Activated CD8-positive, alpha-beta T cell treated with anti-CD3 and anti-CD28 coated beads, Interleukin-2, amount 10 ng/mL, durations not matched to agents 7 days and 5 days (primary cell): Measurements from ENCODE around the gene SLC23A1. TPM values are rescaled to one million over a fixed set of nuclear protein-coding genes. Genes with fewer than 3 reads are reported as not detected.

Source experiments
- ATAC-seq: fragments of 150-1000 bp; cut with Tn5 transposase; one replicate; pipeline ENCODE4 v1.10.0; 2021; ENCODE audit warnings: moderate library complexity
- CTCF ChIA-PET: fragments of 350-600 bp; sonication (Branson Sonifier 250); formaldehyde crosslinking; loops from one replicate; lab custom pipeline; 2021; ENCODE audit warnings: antibody characterized with exemption; lab: Charles Lee
- POLR2A ChIA-PET: fragments of 350-600 bp; sonication (Branson Sonifier 250); formaldehyde crosslinking; loops from one replicate; lab custom pipeline; 2021; ENCODE audit warnings: antibody characterized with exemption; lab: Charles Lee
- DNase-seq: peaks from one replicate; pipeline ENCODE4 v3.0.0-alpha.2; 2020
- H3K27ac Mint-ChIP-seq: one replicate; pipeline ENCODE4 v1.8.0; 2021; ENCODE audit warnings: mild to moderate bottlenecking, mixed read lengths
- H3K27me3 Mint-ChIP-seq: one replicate; pipeline ENCODE4 v1.8.0; 2021; ENCODE audit warnings: low read depth, mixed read lengths
- H3K36me3 Mint-ChIP-seq: one replicate; pipeline ENCODE4 v1.8.0; 2021; ENCODE audit warnings: low read depth, mixed read lengths
- H3K4me1 Mint-ChIP-seq: one replicate; pipeline ENCODE4 v1.8.0; 2021; ENCODE audit warnings: low read depth, mixed read lengths
- H3K4me3 Mint-ChIP-seq: one replicate; pipeline ENCODE4 v1.8.0; 2021; ENCODE audit warnings: mild to moderate bottlenecking, mixed read lengths
- H3K9me3 Mint-ChIP-seq: one replicate; pipeline ENCODE4 v1.8.0; 2022; ENCODE audit warnings: mixed read lengths; ENCODE audit not compliant: insufficient read depth
- total RNA-seq, 2 experiments: library from RNA; stranded (reverse); gene quantifications; one replicate each; pipeline ENCODE4 v1.2.3, GENCODE V29; 2021

Gene SLC23A1
- total RNA-seq, 2 experiments from 2014 or later: 1.2 to 1.5 TPM

- Mint-ChIP-seq H3K27ac (no peak overlapping the region), H3K4me3 (no peak overlapping the region), H3K36me3 (peaks cover 4% of the 10 kb centered on the region), H3K27me3 (no peaks in the 10 kb centered on the region), H3K4me1 (peaks cover 22% of the 10 kb centered on the region), H3K9me3 (no peaks in the 10 kb centered on the region)
- CTCF ChIA-PET: interaction anchor here (1.5 kb wide), 1 partner anchor 11 kb away, joined by 5 read pairs; no protein-coding TSS in a partner anchor
- POLR2A ChIA-PET: interaction anchor here (1.4 kb wide), 2 partner anchors 12 to 38 kb away, joined by 4 to 6 read pairs; partner anchors contain the start of gene PAIP2
- DNase-seq (no peak), ATAC-seq (no peak)
Measured at GRCh38 chr5:139379626-139380449, 3.3 kb downstream of the SLC23A1 start.

- H3K4me1 Mint-ChIP-seq: peaks cover 14% of the 10 kb centered on the region
- DNase-seq (no peak), ATAC-seq (no peak)
- CTCF ChIA-PET: interaction anchor here (1.5 kb wide), 1 partner anchor 10 kb away, joined by 5 read pairs; no protein-coding TSS in a partner anchor
- peaks cover 6% of the 10 kb centered on the region for H3K36me3 Mint-ChIP-seq
- H3K9me3 Mint-ChIP-seq: no peaks in the 10 kb centered on the region
- H3K4me3 Mint-ChIP-seq: no peak overlapping the region
- no peaks in the 10 kb centered on the region for H3K27me3 Mint-ChIP-seq
- POLR2A ChIA-PET: no interaction called here
- H3K27ac Mint-ChIP-seq: peak overlapping the region; percentile 54
Measured at GRCh38 chr5:139378941-139379361, 4.1 kb downstream of the SLC23A1 start.

- ATAC-seq: no peak
- POLR2A ChIA-PET: interaction anchor here (0.6 to 1.1 kb wide), 2 partner anchors 15 to 913 kb away, joined by 3 read pairs; no protein-coding TSS in a partner anchor
Measured at GRCh38 chr5:139378101-139378825, 4.8 kb downstream of the SLC23A1 start.

GRCh38 chr5:139377226-139377625 lies 5.9 kb downstream of the SLC23A1 start:
- no peak overlapping the region for H3K4me3 Mint-ChIP-seq
- no peaks in the 10 kb centered on the region for H3K27me3 Mint-ChIP-seq
- no peak for DNase-seq
- H3K9me3 Mint-ChIP-seq: no peaks in the 10 kb centered on the region
- ChIA-PET POLR2A (interaction anchor here (0.6 to 1.1 kb wide), 2 partner anchors 16 to 912 kb away, joined by 3 read pairs; no protein-coding TSS in a partner anchor), CTCF (interaction anchor here (0.8 kb wide), 1 partner anchor 14 kb away, joined by 3 read pairs; no protein-coding TSS in a partner anchor)
- H3K36me3 Mint-ChIP-seq: peaks cover 16% of the 10 kb centered on the region
- H3K4me1 Mint-ChIP-seq: peaks cover 8% of the 10 kb centered on the region
- H3K27ac Mint-ChIP-seq: no peak overlapping the region
- ATAC-seq: no peak

More at GRCh38 chr5:139378101-139378825, 4.8 kb downstream of the SLC23A1 start:
- H3K27me3 Mint-ChIP-seq: no peaks in the 10 kb centered on the region
- H3K4me1 Mint-ChIP-seq: peaks cover 7% of the 10 kb centered on the region
- CTCF ChIA-PET: interaction anchor here (0.8 kb wide), 1 partner anchor 13 kb away, joined by 3 read pairs; no protein-coding TSS in a partner anchor
- DNase-seq: no peak
- peaks cover 12% of the 10 kb centered on the region for H3K36me3 Mint-ChIP-seq
- H3K4me3 Mint-ChIP-seq: no peak overlapping the region
- H3K9me3 Mint-ChIP-seq: no peaks in the 10 kb centered on the region
- no peak overlapping the region for H3K27ac Mint-ChIP-seq

GRCh38 chr5:139376364-139376763 lies 6.7 kb downstream of the SLC23A1 start:
- Mint-ChIP-seq H3K9me3 (no peaks in the 10 kb centered on the region), H3K27me3 (no peaks in the 10 kb centered on the region), H3K36me3 (peaks cover 20% of the 10 kb centered on the region), H3K4me3 (no peak overlapping the region), H3K4me1 (peaks cover 16% of the 10 kb centered on the region), H3K27ac (no peak overlapping the region)
- ChIA-PET POLR2A (no interaction called here), CTCF (interaction anchor here (1.0 to 1.2 kb wide), 3 partner anchors 10 to 15 kb away, joined by 3 read pairs; no protein-coding TSS in a partner anchor)
- ATAC-seq (no peak), DNase-seq (no peak)

- CTCF ChIA-PET: interaction anchor here (0.8 kb wide), 1 partner anchor 81 kb away, joined by 3 read pairs; no protein-coding TSS in a partner anchor
- Mint-ChIP-seq H3K4me1 (peaks cover 26% of the 10 kb centered on the region), H3K27ac (no peak overlapping the region), H3K36me3 (peaks cover 23% of the 10 kb centered on the region), H3K9me3 (no peaks in the 10 kb centered on the region), H3K27me3 (no peaks in the 10 kb centered on the region), H3K4me3 (no peak overlapping the region)
- ATAC-seq (no peak), DNase-seq (no peak)
- POLR2A ChIA-PET: interaction anchor here (1.7 kb wide), 1 partner anchor 16 kb away, joined by 5 read pairs; no protein-coding TSS in a partner anchor
Measured at GRCh38 chr5:139374909-139375308, 8.2 kb downstream of the SLC23A1 start.

- DNase-seq (no peak), ATAC-seq (peak; percentile 41)
- Mint-ChIP-seq H3K4me3 (no peak overlapping the region), H3K27ac (peak overlapping the region; percentile 58), H3K4me1 (peaks cover 24% of the 10 kb centered on the region), H3K36me3 (peaks cover 32% of the 10 kb centered on the region), H3K9me3 (no peaks in the 10 kb centered on the region), H3K27me3 (no peaks in the 10 kb centered on the region)
- POLR2A ChIA-PET: interaction anchor here (1.0 kb wide), 1 partner anchor 15 kb away, joined by 3 read pairs; no protein-coding TSS in a partner anchor
- CTCF ChIA-PET: interaction anchor here (0.9 to 2.2 kb wide), 5 partner anchors 16 to 109 kb away, joined by 3 to 7 read pairs (median 3); partner anchors contain the start of gene PAIP2
Measured at GRCh38 chr5:139371482-139372435, 11.3 kb downstream of the SLC23A1 start.

- POLR2A ChIA-PET: interaction anchor here (1.0 kb wide), 1 partner anchor 22 kb away, joined by 6 read pairs; no protein-coding TSS in a partner anchor
- CTCF ChIA-PET: interaction anchor here (0.7 to 2.5 kb wide), 11 partner anchors 9 to 580 kb away, joined by 3 to 12 read pairs (median 3); partner anchors contain the start of genes MZB1 and PAIP2
- Mint-ChIP-seq H3K4me3 (no peak overlapping the region), H3K9me3 (no peaks in the 10 kb centered on the region), H3K27me3 (no peaks in the 10 kb centered on the region), H3K36me3 (peaks cover 42% of the 10 kb centered on the region), H3K4me1 (peaks cover 24% of the 10 kb centered on the region), H3K27ac (no peak overlapping the region)
- no peak for ATAC-seq
- DNase-seq: no peak
Measured at GRCh38 chr5:139369181-139369580, 13.9 kb downstream of the SLC23A1 start.

GRCh38 chr5:139368613-139369012 lies 14.5 kb downstream of the SLC23A1 start:
- CTCF ChIA-PET: interaction anchor here (0.7 to 2.5 kb wide), 9 partner anchors 8 to 579 kb away, joined by 3 to 12 read pairs (median 3); partner anchors contain the start of genes MZB1 and PAIP2
- DNase-seq: no peak
- ATAC-seq: no peak
- Mint-ChIP-seq H3K27ac (no peak overlapping the region), H3K4me1 (peaks cover 24% of the 10 kb centered on the region), H3K36me3 (peaks cover 45% of the 10 kb centered on the region), H3K27me3 (no peaks in the 10 kb centered on the region), H3K4me3 (no peak overlapping the region), H3K9me3 (no peaks in the 10 kb centered on the region)
- POLR2A ChIA-PET: no interaction called here

GRCh38 chr5:139364466-139364865 lies 18.6 kb downstream of the SLC23A1 start:
- DNase-seq: no peak
- CTCF ChIA-PET: no interaction called here
- POLR2A ChIA-PET: interaction anchor here (1.4 kb wide), 1 partner anchor 9 kb away, joined by 3 read pairs; no protein-coding TSS in a partner anchor

More at GRCh38 chr5:139364466-139364865, 18.6 kb downstream of the SLC23A1 start:
- H3K36me3 Mint-ChIP-seq: peaks cover 46% of the 10 kb centered on the region
- H3K4me3 Mint-ChIP-seq: no peak overlapping the region
- H3K9me3 Mint-ChIP-seq: no peaks in the 10 kb centered on the region
- no peak for ATAC-seq
- peaks cover 2% of the 10 kb centered on the region for H3K4me1 Mint-ChIP-seq
- no peak overlapping the region for H3K27ac Mint-ChIP-seq
- no peaks in the 10 kb centered on the region for H3K27me3 Mint-ChIP-seq
